ENCODE measurements around the gene CCDC175.

DNA sequence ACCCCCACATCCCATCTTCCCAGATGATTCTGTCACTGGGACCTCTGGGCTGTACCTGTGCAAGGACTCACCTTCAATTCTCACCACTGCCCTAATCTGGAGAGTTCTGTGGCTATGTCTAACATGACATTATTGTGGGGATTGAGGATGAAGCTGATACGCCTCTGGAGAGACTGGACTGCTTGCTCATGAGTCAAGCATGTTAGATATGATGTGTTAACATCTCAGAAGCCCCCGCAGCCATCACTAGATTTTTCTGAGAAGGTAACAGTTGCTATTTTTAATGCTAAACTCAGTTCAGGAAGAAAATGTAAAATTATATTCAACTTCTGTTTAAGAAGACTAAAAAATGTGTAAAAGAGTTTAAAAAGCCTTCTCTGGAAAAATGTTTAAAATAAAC lies 66.6 kb downstream of the CCDC175 start:
- TF ChIP-seq CTCF (IDR thresholded peaks at IDR 0.05; ENCODE audit: poor library complexity) (no peak), EZH2 (IDR thresholded peaks at IDR 0.05; ENCODE audit: borderline replicate concordance) (no peak), EZH2phosphoT487 (IDR thresholded peaks at IDR 0.05; ENCODE audit: low read depth, severe bottlenecking, unreplicated experiment) (no peak)

Measured in hepatocyte (in vitro differentiated cells).